HG03045 (cell line): ENCODE results near the gene NENF.
"Not testable (repeated sequence)": the region's sequence is repeated elsewhere in the genome, so short reads cannot be mapped to it uniquely, and the experiment has no call there.

ENCODE experiments used
- ATAC-seq: cut with Tn5 transposase; IDR thresholded peaks from one replicate; pipeline ENCODE4 v1.9.1; 2021; ENCODE audit warnings: mild to moderate bottlenecking, moderate library complexity; ENCODE audit not compliant: unreplicated experiment

Gene NENF

DNA sequence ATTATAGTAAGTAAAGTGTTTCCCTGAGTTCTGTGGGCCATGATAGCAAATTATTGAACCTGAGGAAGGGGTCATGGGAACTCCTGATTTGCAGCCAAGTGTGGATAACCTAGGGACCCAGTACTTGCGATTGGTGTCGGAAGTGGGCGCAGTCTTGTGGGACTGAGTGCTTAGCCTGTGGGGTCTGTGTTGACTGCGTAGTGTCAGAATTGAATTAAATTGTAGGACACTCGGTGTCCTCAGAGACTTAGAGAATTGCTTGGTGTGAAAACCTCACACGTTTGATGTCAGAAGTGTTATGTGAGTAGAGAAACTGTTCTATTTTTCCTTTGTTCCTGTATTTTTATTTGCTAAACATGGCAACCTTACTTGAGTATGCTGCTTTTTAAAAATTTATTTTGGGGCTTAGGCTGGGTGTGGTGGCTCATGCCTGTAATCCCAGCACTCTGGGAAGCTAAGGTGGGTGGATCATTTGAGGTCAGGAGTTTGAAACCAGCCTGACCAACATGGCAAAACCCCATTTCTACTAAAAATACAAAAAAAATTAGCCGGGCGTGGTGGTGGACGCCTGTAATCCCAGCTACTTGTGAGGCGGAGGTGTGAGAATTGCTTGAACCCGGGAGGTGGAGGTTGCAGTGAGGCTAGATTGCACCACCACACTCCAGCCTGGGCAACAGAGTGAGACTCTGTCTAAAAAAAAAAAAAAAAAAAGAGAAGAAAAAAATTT lies 48.2 kb downstream of the NENF start:
- ATAC-seq, result not testable (repeated sequence)

GRCh38 chr1:212481438-212481767 lies 48.7 kb downstream of the NENF start:
- ATAC-seq, result no peak

- no peak for ATAC-seq
These were observed 49.4 kb downstream of the NENF start for GRCh38 chr1:212482006-212482636.

- no peak for ATAC-seq
These were observed 50.1 kb downstream of the NENF start for GRCh38 chr1:212482637-212483441.

DNA sequence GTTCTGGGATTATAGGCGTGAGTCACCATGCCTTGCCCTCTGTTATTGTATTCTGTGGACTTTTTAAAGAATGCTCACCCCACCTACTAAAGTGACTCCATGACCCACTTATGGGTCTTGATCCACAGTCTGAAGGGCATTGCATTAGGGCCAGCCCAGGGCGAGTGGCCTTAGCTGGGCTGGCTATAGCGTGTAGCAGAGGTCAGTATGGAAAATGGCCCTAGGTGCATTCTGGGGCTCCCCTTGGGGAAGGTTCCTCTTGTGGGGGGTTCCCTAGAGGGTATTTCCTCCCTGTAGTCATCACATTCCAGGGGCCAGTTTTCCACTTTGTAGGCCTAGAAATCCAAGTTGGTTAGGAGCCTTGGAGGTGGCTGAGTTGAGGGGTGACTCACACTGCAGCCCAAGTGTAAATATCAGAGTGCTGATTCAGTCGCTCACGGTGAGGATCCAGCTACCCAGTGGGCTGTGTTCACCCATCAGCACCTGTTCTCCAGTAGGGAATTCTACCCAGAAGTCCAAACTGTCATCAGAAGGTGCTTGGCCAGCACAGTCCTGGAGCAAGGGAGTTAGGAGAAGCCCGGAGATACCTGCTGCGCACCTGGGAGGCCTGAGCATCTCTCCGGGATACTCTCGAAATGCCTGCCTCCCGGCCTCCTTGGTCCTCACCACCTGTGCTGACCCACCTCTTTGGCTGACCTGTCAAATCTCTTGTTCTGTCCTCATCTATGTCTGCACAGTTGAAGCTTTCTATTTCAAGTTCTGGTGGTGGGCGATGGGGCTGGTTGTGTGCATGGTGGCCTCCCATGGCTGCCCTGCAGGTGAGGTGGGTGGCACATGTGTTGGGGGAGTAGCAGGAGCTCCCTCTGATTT lies 52.2 kb downstream of the NENF start:
- no peak for ATAC-seq

DNA sequence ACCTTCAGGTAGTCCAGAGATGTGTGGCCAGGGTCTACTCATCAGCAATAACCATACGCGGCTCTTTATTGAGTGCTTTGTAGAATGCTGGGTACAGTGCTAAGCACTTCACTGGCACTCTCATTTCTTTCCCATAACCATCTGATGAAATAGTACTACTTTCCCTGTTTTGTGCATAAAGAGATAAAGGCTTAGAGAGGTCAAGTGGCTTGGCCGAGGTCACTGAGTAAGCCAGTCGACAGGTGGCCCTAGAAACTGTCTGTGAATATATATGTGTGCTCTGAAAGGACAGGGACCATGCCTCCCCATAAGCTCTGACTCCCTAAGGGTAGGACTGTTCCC lies 52.8 kb downstream of the NENF start:
- no peak for ATAC-seq

- ATAC-seq, result no peak
These were observed 53.3 kb downstream of the NENF start for GRCh38 chr1:212485913-212486618.

- no peak for ATAC-seq
These were observed 53.9 kb downstream of the NENF start for GRCh38 chr1:212486619-212486975.

DNA sequence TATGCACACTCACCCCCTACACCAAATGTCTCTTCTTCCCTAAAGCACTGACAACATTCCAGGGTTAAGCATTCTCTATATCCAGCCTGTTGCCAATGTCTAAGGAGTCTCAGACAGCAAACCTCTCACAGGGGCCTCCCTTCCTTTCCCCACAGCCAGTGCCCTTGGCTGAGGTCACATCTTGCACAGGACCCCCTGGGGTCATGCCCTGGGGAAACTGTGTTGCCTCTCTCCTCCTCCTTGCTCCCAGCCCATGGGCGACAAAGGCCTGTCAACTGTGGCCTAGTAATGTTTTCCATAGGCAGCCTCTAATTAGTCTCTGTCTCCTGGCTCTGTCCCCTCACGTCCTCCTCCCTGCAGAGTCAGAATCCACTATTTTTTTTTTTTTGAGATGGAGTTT lies 54.6 kb downstream of the NENF start:
- no peak for ATAC-seq

GRCh38 chr1:212487774-212488435 lies 55.2 kb downstream of the NENF start:
- no peak for ATAC-seq

- peak; percentile 72 for ATAC-seq
These were observed 55.9 kb downstream of the NENF start for GRCh38 chr1:212488436-212489283.

- no peak for ATAC-seq
These were observed 56.7 kb downstream of the NENF start for GRCh38 chr1:212489284-212489859.

- ATAC-seq, result no peak
These were observed 57.6 kb downstream of the NENF start for GRCh38 chr1:212490276-212490675.

DNA sequence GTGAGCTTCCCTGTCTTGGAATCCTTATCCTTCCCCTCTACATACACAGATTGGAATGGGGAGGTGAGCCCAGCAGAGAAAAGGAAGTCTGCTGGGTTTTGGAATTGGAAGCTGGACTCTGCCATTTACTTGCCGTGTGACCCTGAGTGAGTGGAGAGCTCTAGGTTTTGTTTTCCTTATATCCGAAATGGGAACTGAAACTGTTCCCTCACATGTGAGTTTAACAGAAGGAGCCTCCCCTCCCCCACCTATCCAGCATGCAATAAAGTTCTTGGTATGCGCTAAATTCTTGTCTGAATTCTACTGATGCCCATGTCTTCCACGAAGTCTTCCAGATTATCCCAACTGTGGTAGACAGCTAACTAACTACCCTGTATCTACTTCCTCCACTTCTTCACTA lies 58.7 kb downstream of the NENF start:
- ATAC-seq, result no peak
